ENCODE results near the gene KIR2DL3.
"Not testable (repeated sequence)": the region's sequence is repeated elsewhere in the genome, so short reads cannot be mapped to it uniquely, and the experiment has no call there.

GRCh38 chr19:54769646-54770045 is 31.3 kb downstream of the KIR2DL3 start, which contains the start of gene KIR2DL1:
- not testable (repeated sequence) for TF ChIP-seq FEZF1 (tag by site-specific recombination; IDR thresholded peaks at IDR 0.05); CTCF (tag by site-specific recombination; IDR thresholded peaks at IDR 0.05); ZNF114 (tag by site-specific recombination; IDR thresholded peaks at IDR 0.05); SCRT1 (tag by site-specific recombination; IDR thresholded peaks at IDR 0.05; ENCODE audit: borderline replicate concordance); ELK4 (IDR thresholded peaks at IDR 0.05; ENCODE audit: borderline replicate concordance, low read depth, low read length); YY1 (tag by site-specific recombination; IDR thresholded peaks at IDR 0.05); ZNF660 (tag by site-specific recombination; IDR thresholded peaks at IDR 0.05); ZFP41 (tag by site-specific recombination; IDR thresholded peaks at IDR 0.05; ENCODE audit: borderline replicate concordance); ZNF426 (tag by site-specific recombination; IDR thresholded peaks at IDR 0.05); ZNF221 (tag by site-specific recombination; IDR thresholded peaks at IDR 0.05; ENCODE audit: borderline replicate concordance); ZNF157 (tag by site-specific recombination; IDR thresholded peaks at IDR 0.05); ZNF184 (tag by site-specific recombination; IDR thresholded peaks at IDR 0.05); ZNF239 (tag by site-specific recombination; IDR thresholded peaks at IDR 0.05)
- TF ChIP-seq, protein P1, sequence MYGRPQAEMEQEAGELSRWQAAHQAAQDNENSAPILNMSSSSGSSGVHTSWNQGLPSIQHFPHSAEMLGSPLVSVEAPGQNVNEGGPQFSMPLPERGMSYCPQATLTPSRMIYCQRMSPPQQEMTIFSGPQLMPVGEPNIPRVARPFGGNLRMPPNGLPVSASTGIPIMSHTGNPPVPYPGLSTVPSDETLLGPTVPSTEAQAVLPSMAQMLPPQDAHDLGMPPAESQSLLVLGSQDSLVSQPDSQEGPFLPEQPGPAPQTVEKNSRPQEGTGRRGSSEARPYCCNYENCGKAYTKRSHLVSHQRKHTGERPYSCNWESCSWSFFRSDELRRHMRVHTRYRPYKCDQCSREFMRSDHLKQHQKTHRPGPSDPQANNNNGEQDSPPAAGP (tag by site-specific recombination; IDR thresholded peaks at IDR 0.05), result not testable (repeated sequence)

Data from HEK293 (cell line).